HG03060 (cell line): Measurements from ENCODE around the gene DELE1.

ENCODE experiments used
- ATAC-seq: cut with Tn5 transposase; IDR thresholded peaks from one replicate; pipeline ENCODE4 v1.9.1; 2021; ENCODE audit warnings: low read depth, moderate number of reproducible peaks; ENCODE audit not compliant: unreplicated experiment

The DELE1 gene

DNA sequence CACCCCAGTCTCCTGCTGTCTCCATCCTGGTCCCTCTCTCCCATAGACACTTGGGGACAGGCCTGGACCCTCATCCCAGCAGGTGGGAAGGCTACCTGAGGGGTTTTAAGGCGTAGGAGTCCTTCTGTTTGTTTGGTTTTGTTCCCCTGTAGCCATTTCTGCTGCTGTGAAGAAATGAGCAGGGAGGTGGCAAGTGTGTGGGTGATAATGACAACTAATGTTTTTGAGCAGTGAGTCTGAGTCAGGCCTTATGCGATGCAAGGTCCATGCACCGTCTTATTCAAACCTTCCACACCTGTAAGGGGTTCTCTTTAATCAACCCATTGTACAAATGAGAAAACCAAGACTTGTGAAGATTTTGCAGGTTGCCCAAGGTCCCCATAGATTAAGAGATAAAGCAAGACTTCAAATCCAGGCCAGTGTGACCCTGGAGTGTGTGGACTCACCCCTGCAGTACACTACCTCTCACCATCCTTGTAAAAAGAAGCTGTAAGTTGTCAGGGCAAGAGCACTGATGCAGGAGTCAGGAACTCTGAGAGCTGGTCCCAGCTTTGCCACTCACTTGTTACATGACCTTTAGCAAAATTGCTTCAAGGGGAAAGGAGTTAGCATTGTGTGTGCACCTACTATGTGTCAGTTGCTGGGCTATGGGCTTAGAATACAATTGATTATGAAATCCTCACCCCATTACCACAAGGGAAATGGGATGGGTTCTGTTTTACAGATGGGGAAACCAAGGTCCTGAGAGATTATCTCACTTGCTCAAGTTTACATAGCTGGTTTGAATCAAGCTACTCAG, 26.7 kb downstream of the DELE1 start:
- ATAC-seq, result no peak

DNA sequence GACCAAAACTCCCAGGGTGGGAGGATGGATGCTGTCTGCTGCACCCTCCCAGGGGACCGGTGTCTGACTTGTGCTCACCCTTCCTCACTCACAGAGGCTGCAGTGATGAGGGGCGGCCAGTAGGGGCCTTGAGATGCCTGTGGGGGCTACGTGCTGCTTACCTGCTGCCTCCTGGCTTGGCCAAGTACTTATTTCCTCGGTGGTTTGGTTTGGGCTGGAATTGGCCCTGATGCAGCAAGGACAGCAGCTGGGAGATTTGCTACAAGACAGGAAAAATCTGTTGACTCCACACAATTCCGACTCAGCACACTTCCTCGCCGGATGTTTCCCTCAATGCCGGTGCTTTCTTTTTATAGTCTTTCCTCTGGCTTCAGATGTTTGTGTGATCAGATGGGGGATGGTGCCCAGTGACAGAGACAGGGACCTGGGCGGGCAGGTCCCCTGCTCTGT, 27.7 kb downstream of the DELE1 start:
- no peak for ATAC-seq

DNA sequence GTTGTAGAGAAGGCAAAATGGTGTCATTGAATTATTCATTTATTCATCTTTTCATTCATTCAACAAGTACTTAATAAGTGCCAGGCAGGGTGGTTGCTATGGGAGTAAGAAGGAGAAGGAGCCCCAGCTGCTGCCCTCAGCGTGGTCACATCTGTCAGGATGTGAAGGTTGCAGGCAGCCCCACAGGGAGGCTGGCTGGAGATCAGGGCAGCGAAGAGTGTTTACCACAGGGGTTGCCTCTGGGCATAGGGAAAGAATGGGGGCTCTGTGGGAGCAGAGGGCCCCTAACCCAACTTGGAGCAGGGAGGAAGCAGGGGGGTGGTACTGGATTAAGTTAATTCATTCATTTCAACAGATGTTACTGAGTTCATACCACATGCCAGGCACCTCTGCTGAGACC, 28.3 kb downstream of the DELE1 start:
- ATAC-seq, result no peak

DNA sequence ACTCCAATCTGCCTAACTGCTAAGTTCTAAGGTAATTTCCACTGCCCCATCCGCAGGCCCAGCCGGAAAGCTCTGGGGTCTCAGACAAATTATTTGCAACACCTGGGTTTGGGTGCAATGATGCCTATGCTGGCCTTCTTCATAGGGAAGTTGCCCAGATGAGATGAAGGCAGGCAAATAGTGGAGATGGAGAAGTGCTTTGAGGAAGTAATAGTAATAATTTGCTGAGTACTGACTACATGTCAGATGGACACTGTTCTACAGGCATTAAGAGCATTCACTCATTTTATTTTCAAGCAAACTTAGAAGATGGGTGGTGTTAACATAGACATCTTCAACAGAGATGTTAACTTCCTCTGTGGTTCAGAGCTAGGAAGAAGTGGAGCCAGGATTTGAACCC, 30.5 kb downstream of the DELE1 start:
- no peak for ATAC-seq

DNA sequence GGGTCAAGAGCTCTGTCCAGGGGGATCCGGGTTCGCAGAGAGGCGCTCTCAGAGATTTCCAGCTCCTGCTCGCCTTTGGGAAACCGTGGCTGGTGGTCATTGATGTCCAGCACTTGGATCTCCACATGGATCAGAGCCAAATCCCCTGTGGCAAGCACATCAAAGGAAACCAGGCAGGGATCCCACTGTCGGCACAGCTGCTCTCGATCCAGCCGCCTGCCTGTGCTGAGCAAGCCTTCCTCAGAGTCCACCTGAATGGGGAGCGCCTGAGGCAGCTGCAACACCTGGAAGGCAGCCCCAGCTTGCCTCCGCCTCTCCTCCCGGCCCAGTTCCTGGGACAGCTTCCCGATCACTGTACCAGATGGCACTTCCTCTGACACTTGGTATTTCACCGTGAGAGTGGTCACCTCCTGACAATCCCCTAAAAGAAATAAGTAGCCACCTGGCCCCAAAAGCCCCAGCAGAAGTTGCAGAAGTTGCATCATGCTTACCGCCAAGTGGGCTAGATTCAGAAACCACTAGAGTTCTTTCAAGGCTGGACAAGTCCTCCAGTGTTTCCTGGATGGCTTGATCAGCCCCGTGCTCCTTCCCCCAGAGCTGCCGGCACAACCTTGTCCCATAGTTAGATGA, 33.8 kb downstream of the DELE1 start:
- ATAC-seq, result no peak

DNA sequence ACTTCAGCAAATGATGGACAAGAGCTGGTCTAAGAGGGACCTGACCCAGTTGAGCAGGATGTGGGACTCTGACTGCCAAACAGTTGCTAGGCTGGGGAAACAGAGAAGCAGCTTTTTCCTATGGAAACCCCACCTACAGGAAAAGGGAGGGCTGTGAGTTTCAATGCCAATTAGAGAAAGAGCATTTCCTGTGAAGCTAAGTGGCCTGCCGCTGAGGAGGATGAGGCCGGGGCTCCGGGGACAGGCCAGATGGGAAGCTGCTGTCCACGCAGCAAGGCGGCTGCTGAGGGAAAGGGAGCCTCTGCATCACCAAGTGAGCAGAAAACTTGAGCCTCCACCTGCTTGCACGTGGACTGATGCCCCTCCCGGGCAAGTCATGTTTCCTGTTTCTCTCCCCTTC, 34.4 kb downstream of the DELE1 start, which contains the start of gene PCDH12:
Gene PCDH12 (minus strand): TSS at position 90 of the 400 bp plus-strand sequence. CDS start 351 bp downstream, outside the sequence.
- ATAC-seq, result no peak

DNA sequence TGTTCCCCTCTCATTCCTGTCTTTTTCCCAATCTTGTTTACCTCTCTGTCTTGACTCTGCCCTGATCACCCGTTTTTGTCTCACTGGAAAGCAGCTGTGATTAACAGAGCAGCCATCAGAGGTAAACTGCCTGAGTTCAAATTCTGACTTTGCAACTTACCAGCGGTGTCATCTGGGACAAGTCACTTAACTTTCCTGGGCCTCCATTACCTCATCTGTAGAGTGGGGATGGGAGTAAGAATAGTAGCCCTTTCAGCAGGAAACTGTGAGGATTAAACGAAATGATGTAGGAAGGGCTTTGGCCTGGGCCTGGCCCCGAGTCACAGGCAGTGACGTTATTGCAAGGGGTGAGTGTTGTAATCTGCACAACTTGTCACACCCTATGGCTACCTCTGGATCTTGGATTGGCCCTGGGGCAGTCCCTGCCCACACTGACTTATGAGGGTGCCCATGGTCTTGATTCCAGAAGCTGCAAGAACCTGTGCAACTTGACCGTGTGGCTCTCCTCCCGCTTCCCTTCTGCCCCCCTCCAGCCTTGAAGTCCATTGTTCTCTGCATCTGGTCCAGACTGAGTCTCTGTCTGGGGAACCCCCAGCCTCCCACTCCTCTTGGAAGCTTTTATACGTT, 35.0 kb downstream of the DELE1 start:
- no peak for ATAC-seq

DNA sequence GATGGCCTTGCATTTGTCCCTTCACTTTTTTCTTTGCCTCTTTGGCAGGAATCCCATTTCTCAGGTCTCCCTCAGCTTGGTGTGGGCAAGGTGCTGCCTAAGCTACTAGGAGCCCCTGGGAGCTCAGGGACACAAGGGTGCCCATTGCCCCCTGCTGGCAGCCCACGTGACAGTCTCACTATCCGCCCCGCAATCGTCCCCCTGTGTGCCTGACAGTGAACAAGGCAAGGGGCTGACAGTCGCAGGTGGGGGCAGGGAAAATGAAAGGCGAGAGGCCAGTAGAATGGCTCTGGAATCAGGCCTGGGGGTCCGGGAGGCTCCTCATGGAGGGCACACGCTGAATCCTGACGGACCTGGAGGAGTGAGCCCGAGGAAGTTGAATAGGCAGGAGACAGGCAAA, 36.3 kb downstream of the DELE1 start:
- no peak for ATAC-seq

DNA sequence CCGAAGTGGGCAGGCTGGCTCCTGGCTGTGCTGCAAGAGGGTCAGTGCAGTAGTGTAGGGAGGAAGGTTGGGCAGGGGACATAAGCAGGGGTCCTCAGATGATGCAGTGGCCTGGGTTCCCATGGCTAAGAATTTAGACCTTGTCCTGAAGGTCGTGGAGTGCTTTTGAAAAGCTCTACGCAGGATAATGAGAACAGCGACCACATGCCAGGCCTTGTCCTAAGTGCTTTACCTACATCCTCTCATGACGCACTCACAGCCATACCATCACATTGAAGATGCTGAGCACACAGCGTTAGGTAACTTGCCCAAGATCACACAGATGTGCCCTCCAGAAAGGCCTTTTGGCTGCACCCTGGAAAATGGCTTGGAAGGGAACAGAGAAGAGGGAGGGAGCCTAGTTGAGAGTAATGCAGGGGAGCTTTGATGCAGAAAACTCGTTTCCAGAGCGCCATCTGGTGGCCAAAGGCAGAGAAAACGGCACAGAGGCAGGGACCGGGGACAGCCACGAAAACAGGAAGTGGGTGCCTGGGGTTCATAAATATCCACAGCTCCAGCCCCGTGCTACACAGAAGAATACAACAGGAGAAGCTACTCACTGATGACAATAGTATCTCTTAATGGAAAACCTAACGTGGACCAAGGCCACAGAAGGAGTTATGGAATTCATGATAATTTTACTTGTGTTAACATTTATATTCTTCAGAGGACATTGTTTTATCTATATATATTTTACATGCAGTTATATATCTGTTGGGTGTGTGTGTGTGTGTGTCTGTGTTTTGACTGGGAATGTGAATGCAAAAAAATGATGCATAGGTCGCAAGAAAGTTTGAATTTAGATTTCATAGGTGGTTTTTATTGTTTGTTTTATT, 37.0 kb downstream of the DELE1 start:
- peak; percentile 87 for ATAC-seq

DNA sequence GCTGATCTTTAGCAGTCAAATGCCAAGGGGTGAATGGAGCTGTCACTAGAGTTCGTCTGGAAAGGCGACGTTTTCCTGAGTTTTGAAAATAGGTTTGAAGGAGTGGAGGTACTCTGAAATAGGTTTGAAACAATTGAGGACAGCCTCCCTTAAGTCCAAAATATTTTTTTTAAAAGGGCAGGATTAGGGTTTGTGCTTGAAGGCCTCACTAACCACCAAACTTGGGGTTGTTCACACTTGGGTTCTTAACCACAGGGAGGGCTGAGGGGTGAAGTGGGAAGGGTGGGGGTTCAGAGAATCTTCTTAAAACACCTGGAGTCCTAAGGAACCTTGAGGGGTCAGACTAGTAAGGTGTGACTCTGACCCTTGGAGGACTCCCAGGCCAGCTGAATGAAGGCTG, 37.8 kb downstream of the DELE1 start:
- ATAC-seq, result no peak

DNA sequence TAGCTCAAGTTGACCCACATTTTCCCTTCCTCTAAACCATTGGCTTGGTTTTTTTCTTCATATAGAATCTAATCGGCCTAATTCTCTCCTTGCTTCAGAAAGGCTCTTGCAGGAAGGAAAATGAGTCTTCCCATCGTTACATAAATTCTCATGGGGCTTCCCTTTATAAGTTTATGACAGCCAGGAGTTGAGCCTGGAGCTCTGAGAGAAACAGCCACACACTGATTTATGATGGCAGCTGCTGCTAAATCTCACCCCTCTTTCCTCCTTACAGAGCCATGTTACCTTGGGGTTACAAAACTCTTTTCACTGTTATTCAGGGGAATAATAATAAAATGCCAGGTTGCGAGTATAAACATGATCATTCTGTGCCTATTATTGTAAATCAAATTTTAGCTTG, 40.0 kb downstream of the DELE1 start:
- no peak for ATAC-seq

DNA sequence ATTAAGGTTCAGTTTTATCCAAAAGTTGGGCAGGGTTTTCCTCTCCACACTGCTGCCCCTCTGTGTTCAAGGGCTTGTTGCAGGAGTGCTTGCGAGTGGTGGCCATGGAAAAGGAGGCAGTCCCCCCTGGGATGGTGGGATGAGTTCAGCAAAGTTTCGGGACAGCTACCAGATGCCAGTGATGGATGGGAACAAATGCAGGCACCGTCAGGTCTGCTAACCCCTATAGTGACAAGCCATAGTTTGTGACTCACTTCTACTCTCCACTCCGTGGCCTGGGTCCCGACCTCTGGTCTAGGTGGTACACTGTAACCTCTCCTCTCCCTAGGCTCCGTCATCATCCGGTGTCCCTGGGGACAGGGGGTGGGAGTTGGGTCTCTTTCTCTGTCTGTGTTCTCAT, 41.4 kb downstream of the DELE1 start:
- no peak for ATAC-seq

DNA sequence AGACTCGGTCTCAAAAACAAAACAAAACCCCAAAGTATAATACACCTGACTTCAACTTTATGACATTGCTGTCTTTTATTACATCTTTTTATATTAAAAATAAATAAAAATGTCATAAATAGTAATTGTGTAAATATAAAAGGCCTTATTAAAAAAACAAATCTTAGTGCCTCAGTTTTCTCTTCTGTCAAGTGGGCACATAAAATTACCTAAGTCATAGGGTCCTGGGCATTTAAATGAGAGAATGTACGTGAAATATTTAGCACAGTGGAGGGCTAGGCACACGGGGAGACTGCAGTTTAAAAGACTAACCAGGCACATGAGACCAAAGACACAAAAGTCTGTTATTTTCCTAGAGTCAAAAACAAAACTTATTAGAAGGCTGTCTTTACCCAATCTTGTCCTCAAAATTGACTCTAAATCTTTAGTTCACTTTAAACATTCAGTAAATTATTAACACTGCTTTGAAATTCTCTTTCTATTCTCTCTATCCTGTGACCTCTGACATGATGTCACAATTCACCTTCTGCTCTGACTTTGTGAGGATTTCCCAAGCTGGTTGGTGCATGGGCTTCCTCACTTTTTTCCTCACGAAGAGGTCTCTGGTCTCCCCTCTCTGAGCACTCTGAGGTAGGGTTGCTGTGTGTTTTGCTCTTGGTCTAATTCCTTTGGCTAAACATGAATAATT, 42.7 kb downstream of the DELE1 start:
- ATAC-seq, result no peak

DNA sequence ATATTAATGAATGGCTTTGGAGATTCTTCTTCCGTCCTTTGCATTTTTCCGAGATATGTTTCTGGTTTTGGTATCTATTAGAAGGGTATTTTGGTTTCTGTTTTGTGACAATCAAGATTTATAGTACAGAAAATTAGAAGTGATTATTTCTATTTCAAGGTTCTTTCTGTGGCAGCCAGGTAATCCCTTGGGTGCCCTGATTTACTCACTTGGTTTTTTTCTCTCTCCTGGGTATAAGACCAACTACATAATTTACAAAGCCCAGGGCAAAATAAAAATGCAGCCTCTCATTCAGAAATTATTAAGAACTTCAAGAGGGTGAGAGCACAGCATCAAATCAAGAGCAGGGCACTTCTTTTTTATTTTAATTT, 43.3 kb downstream of the DELE1 start:
- no peak for ATAC-seq

DNA sequence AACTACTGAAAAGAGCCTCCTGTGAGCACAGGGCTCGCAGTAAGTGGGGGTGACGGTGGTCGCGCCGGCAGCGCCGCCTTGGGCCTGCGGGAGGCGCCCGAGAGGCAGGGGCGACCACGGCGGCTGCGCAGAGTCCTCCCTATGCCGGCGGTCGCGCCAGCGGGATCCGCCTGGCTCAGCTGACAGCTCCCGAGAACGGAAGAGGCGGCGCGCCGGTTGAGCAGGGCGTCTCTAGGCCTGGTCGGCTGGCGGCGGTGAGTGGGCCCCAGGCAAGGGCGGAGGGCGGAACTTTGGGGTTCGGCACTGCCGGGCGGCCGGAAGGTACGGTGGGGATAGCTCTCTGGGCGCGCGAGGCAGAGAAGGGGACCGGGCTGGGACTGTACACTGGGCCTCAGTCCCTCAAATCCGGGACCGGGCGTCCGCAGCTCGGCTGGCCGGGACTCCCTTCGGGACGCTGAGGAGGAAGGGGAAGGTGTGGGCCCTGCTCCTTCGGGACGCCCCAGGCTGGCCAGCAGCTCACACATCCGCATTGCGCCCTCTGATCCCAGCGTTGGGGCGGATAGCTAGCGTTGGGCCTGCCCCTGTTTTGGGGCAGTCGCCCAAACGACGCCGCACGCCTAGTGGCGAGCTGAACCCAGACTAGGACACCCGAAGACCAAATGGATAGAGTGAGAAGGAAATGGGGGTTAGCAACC, 45.4 kb downstream of the DELE1 start, which contains the start of gene RNF14:
Gene RNF14 (plus strand): TSS at position 192 of the 695 bp plus-strand sequence. CDS start 4,484 bp downstream, outside the sequence.
- peak; percentile 74 for ATAC-seq

DNA sequence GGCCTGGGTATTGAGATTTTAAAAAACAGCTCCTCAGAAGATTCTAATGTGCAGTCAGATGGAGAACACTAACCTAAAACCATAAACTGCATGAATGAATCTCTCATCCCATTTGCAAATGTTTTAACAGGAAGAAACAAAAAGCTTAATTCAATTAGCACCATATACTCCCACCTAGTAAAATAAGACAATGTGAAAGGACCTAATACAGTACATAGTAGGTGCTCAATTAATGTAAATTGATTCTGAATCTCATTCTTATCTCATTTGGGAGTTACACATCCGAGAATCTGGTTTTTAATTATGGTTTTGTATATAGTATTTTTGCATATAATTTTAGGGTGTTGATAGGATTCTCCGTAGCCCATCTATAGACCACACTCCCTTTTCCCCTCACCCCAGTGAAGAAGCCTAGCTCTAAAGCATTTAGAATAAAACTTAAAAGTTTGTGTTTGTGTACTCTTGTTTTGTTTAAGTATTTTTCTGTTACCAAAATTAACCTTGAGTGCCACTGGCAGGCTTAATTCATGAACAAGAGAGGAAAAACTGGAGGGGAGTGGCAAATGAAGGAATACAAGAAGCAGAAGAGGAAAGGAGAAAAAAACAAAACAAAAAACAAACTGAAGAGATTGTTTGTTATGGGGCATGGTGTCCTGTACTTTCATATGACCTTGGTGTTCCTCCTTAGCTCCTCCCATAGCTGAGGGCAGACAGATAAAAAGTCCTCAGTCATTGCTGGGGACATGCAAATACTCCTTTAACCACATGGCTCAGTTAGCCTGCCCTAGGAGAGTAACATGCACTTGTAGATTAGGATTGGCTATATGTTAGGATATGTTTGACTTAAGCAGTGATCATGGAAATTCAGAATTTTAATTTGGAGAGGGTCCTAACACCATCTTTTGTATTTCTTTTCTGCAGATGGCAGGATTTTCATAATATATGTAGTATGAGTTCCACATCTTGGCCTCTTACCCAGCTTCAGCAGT, 46.4 kb downstream of the DELE1 start:
- ATAC-seq, result peak; percentile 56

DNA sequence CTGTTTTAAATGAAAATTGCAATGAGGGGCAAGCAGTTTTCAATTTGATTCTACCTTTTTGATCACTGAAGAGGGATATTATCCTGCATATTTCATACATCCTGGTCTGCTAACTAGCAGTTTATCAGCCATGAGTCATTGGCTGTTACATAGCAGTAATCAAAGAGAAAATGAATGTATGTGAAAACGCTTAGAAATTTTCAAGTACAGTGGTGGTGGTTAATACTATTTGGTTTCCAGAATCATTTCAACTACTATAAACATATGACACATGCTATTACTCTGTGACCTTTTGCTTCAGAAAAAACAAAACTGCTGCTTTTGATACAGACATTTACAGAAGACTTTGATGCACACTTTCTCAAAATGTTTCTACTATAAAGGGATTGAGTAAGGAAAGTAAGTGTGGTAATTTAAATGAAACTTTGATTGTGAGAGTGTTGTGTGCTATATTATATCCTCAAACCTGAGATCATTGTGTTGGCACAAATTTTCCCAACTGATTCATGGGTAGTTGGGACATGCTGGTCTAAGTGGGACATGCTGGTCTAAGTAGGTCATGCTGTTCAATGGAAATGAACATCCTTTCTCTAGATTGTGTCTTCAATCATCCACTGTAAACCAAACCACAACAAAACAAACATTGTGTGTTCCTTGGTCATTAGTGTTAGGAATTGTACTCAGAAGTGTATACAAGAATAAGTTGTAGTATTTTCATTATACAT, 50.4 kb downstream of the DELE1 start:
- ATAC-seq, result no peak

DNA sequence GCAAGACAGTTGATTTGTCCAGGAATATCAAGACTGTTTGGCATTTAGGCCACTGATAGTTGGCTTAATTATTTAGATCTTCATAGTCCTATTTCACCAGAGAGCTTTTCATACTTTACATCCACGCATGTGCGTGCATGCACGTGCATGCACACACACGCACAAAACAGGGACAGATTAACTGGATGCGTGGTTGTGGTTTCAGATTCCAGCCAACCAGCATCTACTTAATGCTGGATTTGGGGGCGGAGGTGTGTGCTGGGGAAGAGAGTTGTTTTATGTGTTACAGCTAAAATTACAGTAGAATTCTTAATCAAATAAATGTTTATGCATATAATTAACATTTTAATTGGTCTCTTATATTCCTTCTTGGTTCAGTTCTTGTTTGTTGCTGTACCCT, 52.5 kb downstream of the DELE1 start:
- ATAC-seq, result no peak
